ENCODE data around the gene CHRD. TPM values are rescaled to one million over a fixed set of nuclear protein-coding genes. Genes with fewer than 3 reads are reported as not detected.

CHRD gene
- total and polyA plus RNA-seq, 10 of the 15 experiments (the other 5 are each of a cell fraction or from before 2014, with no cell fraction given), result not detected

DNA sequence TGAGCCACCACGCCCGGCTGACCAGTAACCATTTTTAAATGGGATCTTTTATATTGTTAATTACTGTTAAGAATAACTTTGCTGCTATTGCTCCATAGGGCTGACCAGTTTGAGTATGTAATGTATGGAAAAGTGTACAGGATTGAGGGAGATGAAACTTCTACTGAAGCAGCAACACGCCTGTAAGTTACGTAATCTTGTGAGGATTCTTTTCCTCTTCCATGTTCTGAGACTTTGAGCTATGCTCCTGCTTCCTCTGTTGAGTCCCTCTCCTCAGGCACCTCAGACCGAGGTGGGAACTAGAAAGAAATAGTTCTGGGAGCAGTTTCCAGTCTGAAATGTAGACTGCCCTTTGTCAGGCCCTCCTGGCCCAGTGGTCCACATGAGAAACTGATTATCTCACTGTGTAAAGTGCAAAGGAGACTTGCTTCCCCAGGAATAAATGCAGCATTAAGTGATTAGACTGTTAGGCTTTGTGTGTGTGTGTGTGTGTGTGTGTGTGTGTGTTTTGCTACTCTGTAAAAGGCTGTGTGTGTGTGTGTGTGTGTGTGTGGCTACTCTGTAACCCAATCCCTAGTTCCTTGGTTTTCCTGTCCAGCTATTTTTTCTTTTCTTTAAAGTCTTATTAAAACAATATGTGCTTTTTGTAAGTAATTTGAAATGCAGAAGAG lies 13.1 kb upstream of the CHRD start:
- Histone ChIP-seq H3K9ac (ENCODE audit: control insufficient read depth, insufficient read depth, low read length) (no peak overlapping the region), H3K79me2 (ENCODE audit: control insufficient read depth, insufficient read depth, low read length) (peaks cover 20% of the 10 kb centered on the region), H3K27ac (ENCODE audit: control insufficient read depth, insufficient read depth) (no peak overlapping the region), H3K4me3 (no peak overlapping the region), H3K9me3 (replicated peaks; ENCODE audit: control insufficient read depth, insufficient read depth, low read length) (no peaks in the 10 kb centered on the region), H3K4me1 (ENCODE audit: control insufficient read depth, insufficient read depth, low read length) (0 out of 2 replicates have a peak, but pooled peaks cover 3% of the 10 kb centered on the region), H2AFZ (ENCODE audit: control insufficient read depth, low read depth, low read length) (no peak overlapping the region), H3K4me2 (ENCODE audit: control insufficient read depth, insufficient read depth) (no peak overlapping the region), H3K36me3 (ENCODE audit: control insufficient read depth in 2 of 2, insufficient read depth in 2 of 2, low read length in 1 of 2) (peaks cover 2 to 5% of the 10 kb centered on the region in 2 experiments; a peak in 2 of 4 replicates), H4K20me1 (ENCODE audit: control insufficient read depth, insufficient read depth) (no peaks in the 10 kb centered on the region), H3K27me3 (replicated peaks in 1 of 2; ENCODE audit: control insufficient read depth in 2 of 2, insufficient read depth in 2 of 2, low read length in 1 of 2) (no peaks in the 10 kb centered on the region)
- SMC1A ChIA-PET (ENCODE audit: uncharacterized antibody, unreplicated experiment), result no interaction called here
- TF ChIP-seq IKZF1 (conservative IDR thresholded peaks at IDR 0.05), result no peak
- no peak for TF ChIP-seq CBX3 (IDR thresholded peaks at IDR 0.05; ENCODE audit: borderline replicate concordance, low read depth)
- no peak for TF ChIP-seq SIX5 (IDR thresholded peaks at IDR 0.05; ENCODE audit: low read depth, low read length, severe bottlenecking)
- no peak for TF ChIP-seq SUPT20H (IDR thresholded peaks at IDR 0.05; ENCODE audit: borderline replicate concordance, control insufficient read depth, low read depth, low read length)
- TF ChIP-seq TCF12 (IDR thresholded peaks at IDR 0.05; ENCODE audit: low read depth, low read length), result no peak
- TF ChIP-seq, protein P1, sequence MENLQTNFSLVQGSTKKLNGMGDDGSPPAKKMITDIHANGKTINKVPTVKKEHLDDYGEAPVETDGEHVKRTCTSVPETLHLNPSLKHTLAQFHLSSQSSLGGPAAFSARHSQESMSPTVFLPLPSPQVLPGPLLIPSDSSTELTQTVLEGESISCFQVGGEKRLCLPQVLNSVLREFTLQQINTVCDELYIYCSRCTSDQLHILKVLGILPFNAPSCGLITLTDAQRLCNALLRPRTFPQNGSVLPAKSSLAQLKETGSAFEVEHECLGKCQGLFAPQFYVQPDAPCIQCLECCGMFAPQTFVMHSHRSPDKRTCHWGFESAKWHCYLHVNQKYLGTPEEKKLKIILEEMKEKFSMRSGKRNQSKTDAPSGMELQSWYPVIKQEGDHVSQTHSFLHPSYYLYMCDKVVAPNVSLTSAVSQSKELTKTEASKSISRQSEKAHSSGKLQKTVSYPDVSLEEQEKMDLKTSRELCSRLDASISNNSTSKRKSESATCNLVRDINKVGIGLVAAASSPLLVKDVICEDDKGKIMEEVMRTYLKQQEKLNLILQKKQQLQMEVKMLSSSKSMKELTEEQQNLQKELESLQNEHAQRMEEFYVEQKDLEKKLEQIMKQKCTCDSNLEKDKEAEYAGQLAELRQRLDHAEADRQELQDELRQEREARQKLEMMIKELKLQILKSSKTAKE (IDR thresholded peaks at IDR 0.05; ENCODE audit: low read depth, poor library complexity, severe bottlenecking), result no peak
- TF ChIP-seq, protein P2, sequence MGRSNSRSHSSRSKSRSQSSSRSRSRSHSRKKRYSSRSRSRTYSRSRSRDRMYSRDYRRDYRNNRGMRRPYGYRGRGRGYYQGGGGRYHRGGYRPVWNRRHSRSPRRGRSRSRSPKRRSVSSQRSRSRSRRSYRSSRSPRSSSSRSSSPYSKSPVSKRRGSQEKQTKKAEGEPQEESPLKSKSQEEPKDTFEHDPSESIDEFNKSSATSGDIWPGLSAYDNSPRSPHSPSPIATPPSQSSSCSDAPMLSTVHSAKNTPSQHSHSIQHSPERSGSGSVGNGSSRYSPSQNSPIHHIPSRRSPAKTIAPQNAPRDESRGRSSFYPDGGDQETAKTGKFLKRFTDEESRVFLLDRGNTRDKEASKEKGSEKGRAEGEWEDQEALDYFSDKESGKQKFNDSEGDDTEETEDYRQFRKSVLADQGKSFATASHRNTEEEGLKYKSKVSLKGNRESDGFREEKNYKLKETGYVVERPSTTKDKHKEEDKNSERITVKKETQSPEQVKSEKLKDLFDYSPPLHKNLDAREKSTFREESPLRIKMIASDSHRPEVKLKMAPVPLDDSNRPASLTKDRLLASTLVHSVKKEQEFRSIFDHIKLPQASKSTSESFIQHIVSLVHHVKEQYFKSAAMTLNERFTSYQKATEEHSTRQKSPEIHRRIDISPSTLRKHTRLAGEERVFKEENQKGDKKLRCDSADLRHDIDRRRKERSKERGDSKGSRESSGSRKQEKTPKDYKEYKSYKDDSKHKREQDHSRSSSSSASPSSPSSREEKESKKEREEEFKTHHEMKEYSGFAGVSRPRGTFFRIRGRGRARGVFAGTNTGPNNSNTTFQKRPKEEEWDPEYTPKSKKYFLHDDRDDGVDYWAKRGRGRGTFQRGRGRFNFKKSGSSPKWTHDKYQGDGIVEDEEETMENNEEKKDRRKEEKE (IDR thresholded peaks at IDR 0.05), result no peak
- no peak for TF ChIP-seq MEF2A (IDR thresholded peaks at IDR 0.05; ENCODE audit: insufficient read depth, low read depth, low read length)
- TF ChIP-seq, protein P3, sequence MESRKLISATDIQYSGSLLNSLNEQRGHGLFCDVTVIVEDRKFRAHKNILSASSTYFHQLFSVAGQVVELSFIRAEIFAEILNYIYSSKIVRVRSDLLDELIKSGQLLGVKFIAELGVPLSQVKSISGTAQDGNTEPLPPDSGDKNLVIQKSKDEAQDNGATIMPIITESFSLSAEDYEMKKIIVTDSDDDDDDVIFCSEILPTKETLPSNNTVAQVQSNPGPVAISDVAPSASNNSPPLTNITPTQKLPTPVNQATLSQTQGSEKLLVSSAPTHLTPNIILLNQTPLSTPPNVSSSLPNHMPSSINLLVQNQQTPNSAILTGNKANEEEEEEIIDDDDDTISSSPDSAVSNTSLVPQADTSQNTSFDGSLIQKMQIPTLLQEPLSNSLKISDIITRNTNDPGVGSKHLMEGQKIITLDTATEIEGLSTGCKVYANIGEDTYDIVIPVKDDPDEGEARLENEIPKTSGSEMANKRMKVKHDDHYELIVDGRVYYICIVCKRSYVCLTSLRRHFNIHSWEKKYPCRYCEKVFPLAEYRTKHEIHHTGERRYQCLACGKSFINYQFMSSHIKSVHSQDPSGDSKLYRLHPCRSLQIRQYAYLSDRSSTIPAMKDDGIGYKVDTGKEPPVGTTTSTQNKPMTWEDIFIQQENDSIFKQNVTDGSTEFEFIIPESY (IDR thresholded peaks at IDR 0.05), result no peak
- no peak for TF ChIP-seq ZNF384 (IDR thresholded peaks at IDR 0.05; ENCODE audit: borderline replicate concordance, low read depth, low read length)
- no peak for TF ChIP-seq SIN3A (IDR thresholded peaks at IDR 0.05; ENCODE audit: low read depth, low read length)
- no peak for TF ChIP-seq CREM (IDR thresholded peaks at IDR 0.05; ENCODE audit: low read depth)
- no peak for TF ChIP-seq RB1 (IDR thresholded peaks at IDR 0.05; ENCODE audit: borderline replicate concordance)
- no peak for TF ChIP-seq ASH2L (IDR thresholded peaks at IDR 0.05; ENCODE audit: borderline replicate concordance, low read depth)
- no peak for TF ChIP-seq SP1 (IDR thresholded peaks at IDR 0.05; ENCODE audit: low read depth, low read length)
- TSS peak; percentile 31 for BruUV-seq (replicated peaks)
- POLR2A ChIA-PET, result no interaction called here
- WGBS (ENCODE audit: insufficient coverage, insufficient replicate concordance, low lambda C conversion rate, missing lambda C conversion rate), result 88% methylated on average over 5 of the region's 5 CpGs
- no peak for FAIRE-seq
- in situ Hi-C loops (cut with MboI) (no loop called here), intact Hi-C loops (cut with micrococcal nuclease; ENCODE audit: unreplicated experiment) (no loop called here)
- no peak for ATAC-seq
- RAD21 ChIA-PET (ENCODE audit: unreplicated experiment), result no interaction called here
- DNase-seq (ENCODE audit: low read depth, low spot score), result no peak
- CTCF ChIA-PET, result interaction anchor here (1.3 kb wide), 1 partner anchor 19 kb away, joined by 3 read pairs; no protein-coding TSS in a partner anchor

Data from GM12878 (cell line).